Karpas-422 (cell line): ENCODE data around the gene METTL18. TPM values are rescaled to one million over a fixed set of nuclear protein-coding genes. Genes with fewer than 3 reads are reported as not detected.

Experiments used
- DNase-seq: peaks from one replicate; pipeline ENCODE4 v3.0.0-alpha.2; 2015
- H2AFZ ChIP-seq: fragments of 200-600 bp; sonication (generic); 2 replicates; pipeline ENCODE4 v1.6.1; 2014; ENCODE audit warnings: antibody characterized with exemption, low read length, mixed read lengths
- H3K27ac ChIP-seq: fragments of 200-600 bp; sonication (generic); 2 replicates; pipeline ENCODE4 v1.5.1; 2014; ENCODE audit warnings: mild to moderate bottlenecking, low read length, moderate library complexity
- H3K27me3 ChIP-seq: fragments of 200-600 bp; sonication (generic); 2 replicates; pipeline ENCODE4 v1.6.1; 2014; ENCODE audit warnings: low read length, mixed read lengths
- H3K36me3 ChIP-seq: fragments of 200-600 bp; sonication (generic); 2 replicates; pipeline ENCODE4 v1.6.1; 2014; ENCODE audit warnings: low read length, mixed read lengths; ENCODE audit not compliant: insufficient read depth
- H3K4me1 ChIP-seq: fragments of 200-600 bp; sonication (generic); 2 replicates; pipeline ENCODE4 v1.6.1; 2014; ENCODE audit warnings: mild to moderate bottlenecking, low read length, mixed read lengths
- H3K4me2 ChIP-seq: fragments of 200-600 bp; sonication (generic); 2 replicates; pipeline ENCODE4 v1.6.1; 2014; ENCODE audit warnings: low read length, low read depth, mild to moderate bottlenecking; ENCODE audit not compliant: poor library complexity, severe bottlenecking
- H3K4me3 ChIP-seq: fragments of 200-600 bp; sonication (generic); 2 replicates; pipeline ENCODE4 v1.5.1; 2014; ENCODE audit warnings: mild to moderate bottlenecking, antibody characterized with exemption, low read length, mixed read lengths
- H3K79me2 ChIP-seq: fragments of 200-600 bp; sonication (generic); 2 replicates; pipeline ENCODE4 v1.6.1; 2014; ENCODE audit warnings: mild to moderate bottlenecking, low read length, mixed read lengths
- H3K9ac ChIP-seq: fragments of 200-600 bp; sonication (generic); 2 replicates; pipeline ENCODE4 v1.6.0; 2014; ENCODE audit warnings: low read length
- H3K9me2 ChIP-seq: fragments of 200-600 bp; sonication (generic), shearing (Covaris generic); replicated peaks from 2 replicates; pipeline ENCODE4 v1.6.0; 2014; ENCODE audit warnings: mild to moderate bottlenecking, low read length, moderate library complexity; ENCODE audit not compliant: insufficient read depth
- H3K9me3 ChIP-seq: fragments of 300-700, 200-600 bp; sonication (generic); 2 replicates; pipeline ENCODE4 v1.6.1; 2014; ENCODE audit warnings: low read length, mixed read lengths
- H4K20me1 ChIP-seq: fragments of 200-600 bp; sonication (generic); 2 replicates; pipeline ENCODE4 v1.6.1; 2014; ENCODE audit warnings: mild to moderate bottlenecking, antibody characterized with exemption, low read length, low read depth; ENCODE audit not compliant: insufficient read depth
- total RNA-seq: library from RNA; depleted of rRNA; stranded (reverse); fragments of >200 nt; shearing (Covaris generic); gene quantifications from 2 replicates; pipeline ENCODE4 v1.2.3, GENCODE V29; 2014; ENCODE audit warnings: low replicate concordance; rRNA removed

Gene METTL18
- total RNA-seq, 1 experiment from 2014 or later = 10.4 TPM

DNA sequence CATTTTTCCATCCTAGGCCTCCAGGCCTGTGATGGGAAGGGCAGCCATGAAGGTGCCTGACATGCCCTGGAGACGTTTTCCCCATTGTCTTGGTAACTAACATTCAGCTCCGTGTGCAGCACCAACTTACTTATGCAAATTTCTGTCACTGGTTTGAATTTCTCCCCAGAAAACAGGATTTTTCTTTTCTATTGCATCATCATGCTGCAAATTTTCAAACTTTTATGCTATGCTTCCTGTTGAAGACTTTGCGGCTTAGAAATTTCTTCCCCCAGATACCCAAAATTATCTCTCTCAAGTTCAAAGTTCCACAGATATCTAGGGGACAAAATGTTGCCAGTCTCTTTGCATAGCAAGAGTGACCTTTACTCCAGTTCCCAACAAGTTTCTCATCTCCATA is 35.7 kb downstream of the METTL18 start:
- Histone ChIP-seq H2AFZ (no peak overlapping the region), H3K4me1 (no peaks in the 10 kb centered on the region), H3K9me2 (no peaks in the 10 kb centered on the region), H3K27me3 (no peaks in the 10 kb centered on the region), H3K27ac (no peak overlapping the region), H3K36me3 (no peaks in the 10 kb centered on the region), H3K4me2 (no peak overlapping the region), H3K4me3 (no peak overlapping the region), H3K9me3 (no peaks in the 10 kb centered on the region), H4K20me1 (no peaks in the 10 kb centered on the region), H3K79me2 (no peaks in the 10 kb centered on the region), H3K9ac (no peak overlapping the region)
- DNase-seq = no peak

DNA sequence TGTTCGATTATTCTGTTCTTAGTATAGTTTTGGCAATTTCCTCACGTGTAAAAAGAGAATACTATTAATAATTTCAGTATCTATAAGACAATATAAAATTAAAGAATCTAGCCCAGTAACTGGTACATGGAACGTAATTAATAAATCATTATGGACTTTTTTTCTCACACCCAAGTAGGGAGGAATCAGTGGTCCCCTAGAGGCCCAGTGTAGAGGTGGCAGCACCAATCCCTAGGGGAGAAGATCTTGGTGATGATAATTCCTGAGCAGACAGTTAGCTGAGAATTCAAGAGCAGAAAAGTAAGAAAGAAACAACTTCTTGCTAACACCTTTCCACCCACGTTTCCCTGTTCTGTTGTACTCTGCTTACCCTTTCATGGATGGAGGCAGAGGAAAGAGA is 41.2 kb downstream of the METTL18 start:
- H4K20me1 ChIP-seq = no peaks in the 10 kb centered on the region
- H3K4me3 ChIP-seq = no peak overlapping the region
- no peak overlapping the region for H3K4me2 ChIP-seq
- no peaks in the 10 kb centered on the region for H3K36me3 ChIP-seq
- H3K9ac ChIP-seq = no peak overlapping the region
- no peaks in the 10 kb centered on the region for H3K9me2 ChIP-seq
- no peaks in the 10 kb centered on the region for H3K27me3 ChIP-seq
- H3K9me3 ChIP-seq = no peaks in the 10 kb centered on the region
- no peak overlapping the region for H2AFZ ChIP-seq
- no peak for DNase-seq
- no peaks in the 10 kb centered on the region for H3K79me2 ChIP-seq
- no peaks in the 10 kb centered on the region for H3K4me1 ChIP-seq
- H3K27ac ChIP-seq = no peak overlapping the region

DNA sequence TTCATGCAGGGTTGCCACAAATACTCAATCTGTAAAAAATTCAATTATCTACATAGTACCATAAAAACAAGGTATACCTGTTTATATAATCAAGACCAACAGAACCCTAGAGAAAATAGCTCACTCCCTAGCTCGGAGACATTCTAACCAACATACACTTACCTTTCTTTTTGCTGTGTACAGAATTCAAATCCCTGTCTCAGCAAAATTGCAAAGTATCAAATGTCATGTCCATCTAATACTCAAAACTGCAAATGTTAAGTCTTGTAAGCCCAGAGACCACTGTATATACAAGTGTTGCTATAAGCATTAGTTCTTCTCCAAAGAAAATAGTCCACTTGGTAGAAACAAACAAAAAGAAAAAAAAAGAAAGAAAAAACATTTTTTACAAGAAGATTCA is 44.7 kb downstream of the METTL18 start:
- H3K4me2 ChIP-seq = no peak overlapping the region

DNA sequence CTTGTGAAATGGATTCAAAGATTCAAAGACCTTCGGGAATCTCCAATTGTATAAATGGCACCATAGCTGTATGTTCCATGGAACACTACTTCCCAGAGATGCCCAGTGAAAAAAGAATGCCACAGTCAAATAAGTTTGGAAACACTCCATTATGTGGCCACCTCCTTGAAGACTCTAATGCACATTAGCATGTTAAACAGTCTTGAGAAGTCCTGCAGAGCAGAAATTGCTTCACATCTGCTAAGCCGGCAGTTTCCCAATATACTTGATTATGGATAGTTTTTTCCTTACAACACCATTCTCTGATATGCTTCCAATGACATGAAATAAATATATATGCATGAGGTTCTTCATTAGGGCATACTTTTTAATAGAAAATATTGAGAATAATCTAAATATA is 48.2 kb downstream of the METTL18 start:
- Histone ChIP-seq H3K4me3 (no peak overlapping the region), H2AFZ (no peak overlapping the region), H3K4me1 (no peaks in the 10 kb centered on the region), H3K4me2 (no peak overlapping the region), H4K20me1 (no peaks in the 10 kb centered on the region), H3K36me3 (no peaks in the 10 kb centered on the region), H3K27me3 (no peaks in the 10 kb centered on the region), H3K9me3 (no peaks in the 10 kb centered on the region), H3K27ac (no peak overlapping the region), H3K79me2 (no peaks in the 10 kb centered on the region), H3K9ac (no peak overlapping the region), H3K9me2 (no peaks in the 10 kb centered on the region)
- DNase-seq = no peak

More for the DNA sequence above, 44.7 kb downstream of the METTL18 start:
- H3K4me1 ChIP-seq = no peaks in the 10 kb centered on the region
- no peaks in the 10 kb centered on the region for H3K27me3 ChIP-seq
- no peak overlapping the region for H2AFZ ChIP-seq
- no peak overlapping the region for H3K9ac ChIP-seq
- no peak for DNase-seq
- no peak overlapping the region for H3K27ac ChIP-seq
- H4K20me1 ChIP-seq = no peaks in the 10 kb centered on the region
- no peaks in the 10 kb centered on the region for H3K36me3 ChIP-seq
- H3K9me2 ChIP-seq = no peaks in the 10 kb centered on the region
- no peaks in the 10 kb centered on the region for H3K9me3 ChIP-seq
- H3K4me3 ChIP-seq = no peak overlapping the region
- H3K79me2 ChIP-seq = no peaks in the 10 kb centered on the region

DNA sequence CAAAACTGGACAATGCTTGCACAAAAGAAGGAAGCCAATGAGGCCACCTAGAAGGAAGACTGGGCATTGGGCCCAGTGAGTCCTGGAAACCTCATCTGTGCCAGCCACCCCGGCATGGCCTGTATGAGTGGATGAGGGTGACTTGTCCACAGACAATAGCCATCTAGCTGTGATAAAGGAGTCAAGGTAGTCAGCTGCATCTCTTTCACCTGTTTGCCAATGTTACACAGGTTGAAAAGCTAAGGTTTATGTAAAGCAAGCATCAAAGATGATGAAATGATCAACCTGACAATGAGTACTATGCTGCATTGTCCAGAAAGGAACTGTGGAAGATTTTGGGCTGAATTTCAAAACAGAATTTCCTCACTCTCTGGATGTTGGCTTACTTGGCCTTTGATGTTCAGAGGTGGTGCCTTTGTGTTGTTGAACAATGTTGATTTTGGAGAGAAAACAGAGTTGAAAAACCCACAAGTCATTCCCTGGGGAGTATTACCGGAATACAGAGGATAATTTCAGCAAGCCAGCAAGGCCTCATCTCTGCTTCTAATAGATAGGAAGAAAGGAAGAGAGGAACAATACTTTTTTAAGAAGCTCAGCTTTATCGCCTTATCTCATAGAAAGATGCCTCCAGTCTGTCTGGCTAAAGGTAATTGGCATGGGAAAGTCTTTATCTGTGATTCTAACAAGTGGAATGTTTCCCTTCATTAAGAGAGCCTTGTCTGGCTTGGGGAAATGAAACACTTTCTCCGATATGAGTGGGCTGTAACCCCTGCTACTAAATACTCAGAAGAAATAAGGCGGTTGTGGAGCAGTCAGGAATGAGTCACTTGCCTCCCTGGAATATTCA is 49.5 kb downstream of the METTL18 start:
- Histone ChIP-seq H3K27ac (no peak overlapping the region), H3K4me3 (no peak overlapping the region), H3K4me1 (no peaks in the 10 kb centered on the region), H3K9me3 (no peaks in the 10 kb centered on the region), H3K27me3 (no peaks in the 10 kb centered on the region), H3K9ac (no peak overlapping the region), H3K36me3 (no peaks in the 10 kb centered on the region), H3K9me2 (no peaks in the 10 kb centered on the region), H4K20me1 (no peaks in the 10 kb centered on the region), H3K4me2 (no peak overlapping the region), H3K79me2 (no peaks in the 10 kb centered on the region), H2AFZ (no peak overlapping the region)
- DNase-seq = no peak

Other genes starting within 250 kb of the METTL18 start
- not detected in 2 replicates for gene F5, start 208.4 kb downstream of the METTL18 start, total RNA-seq
- gene SELP, start 164.8 kb downstream of the METTL18 start, total RNA-seq = not detected in 2 replicates
- gene SELL, start 83.3 kb downstream of the METTL18 start, total RNA-seq = not detected in 2 replicates
- not detected in 2 replicates for gene SELE, start 60.8 kb downstream of the METTL18 start, total RNA-seq
- gene SCYL3, start 99.0 kb upstream of the METTL18 start, total RNA-seq = 9.4 and 10.2 TPM in 2 replicates